Liver (tissue), 9 donors: ENCODE data around the gene LIMD2. TPM values are rescaled to one million over a fixed set of nuclear protein-coding genes. Genes with fewer than 3 reads are reported as not detected.

Experiments used
- DNase-seq: peaks from one replicate; pipeline ENCODE4 v3.0.0-alpha.2; 2017; ENCODE audit warnings: low spot score
- H3K27ac ChIP-seq, 2 donors: one replicate each; pipeline ENCODE4 v1.7.0; 2013; ENCODE audit warnings: inconsistent platforms in 2 of 2, low read length in 2 of 2, control low read depth in 1 of 2, low read depth in 1 of 2, mild to moderate bottlenecking in 1 of 2
- H3K27me3 ChIP-seq, 4 donors: one replicate each; pipeline versions ENCODE4 v1.6.1 to v1.7.0; 2013; ENCODE audit warnings: low read length in 3 of 4, inconsistent platforms in 1 of 4, mild to moderate bottlenecking in 1 of 4, moderate library complexity in 1 of 4; ENCODE audit not compliant: control insufficient read depth in 4 of 4, insufficient read depth in 4 of 4
- H3K36me3 ChIP-seq, 4 donors: one replicate each; pipeline versions ENCODE4 v1.6.1 to v1.7.0; 2013; ENCODE audit warnings: low read length in 3 of 4, mild to moderate bottlenecking in 3 of 4, low read depth in 1 of 4, moderate library complexity in 1 of 4; ENCODE audit not compliant: control insufficient read depth in 4 of 4, insufficient read depth in 3 of 4
- H3K4me1 ChIP-seq, 4 donors: one replicate each; pipeline versions ENCODE4 v1.6.1 to v1.7.0; 2013; ENCODE audit warnings: low read length in 3 of 4, mild to moderate bottlenecking in 3 of 4, moderate library complexity in 1 of 4; ENCODE audit not compliant: control insufficient read depth in 4 of 4, insufficient read depth in 4 of 4
- H3K4me3 ChIP-seq, 3 donors: one replicate each; pipeline versions ENCODE4 v1.6.1 to v1.7.0; 2013; ENCODE audit warnings: low read length in 3 of 3, control low read depth in 1 of 3, low read depth in 1 of 3, mild to moderate bottlenecking in 1 of 3
- H3K9ac ChIP-seq, 2 donors: one replicate each; pipeline ENCODE4 v1.7.0; 2013; ENCODE audit warnings: low read length in 2 of 2, mild to moderate bottlenecking in 2 of 2, moderate library complexity in 2 of 2, control low read depth in 1 of 2, low read depth in 1 of 2
- H3K9me3 ChIP-seq, 4 donors: one replicate each; pipeline versions ENCODE4 v1.6.1 to v1.7.0; 2013; ENCODE audit warnings: low read length in 3 of 4; ENCODE audit not compliant: control insufficient read depth in 4 of 4
- CTCF ChIP-seq: fragments of 150-350 bp; IDR thresholded peaks from 2 replicates; pipeline ENCODE4 v1.5.1; 2017; ENCODE audit warnings: improper control_type of control experiment, low read depth, low read length; ENCODE audit not compliant: missing input control
- FOXA1 ChIP-seq: IDR thresholded peaks from 2 replicates; pipeline ENCODE4 v1.6.1; 2016; ENCODE audit warnings: antibody characterized with exemption
- GABPA ChIP-seq, 2 donors: IDR thresholded peaks in 1 of 2; conservative IDR thresholded peaks in 1 of 2; 2 replicates each; pipeline ENCODE4 v1.6.1; 2016; ENCODE audit warnings: antibody characterized with exemption in 2 of 2, mild to moderate bottlenecking in 1 of 2, moderate library complexity in 1 of 2
- HNF4A ChIP-seq, 2 donors: conservative IDR thresholded peaks; 2 replicates each; pipeline ENCODE4 v1.6.1; 2016; ENCODE audit warnings: antibody characterized with exemption in 2 of 2, mild to moderate bottlenecking in 2 of 2
- HNF4G ChIP-seq: IDR thresholded peaks from 2 replicates; pipeline ENCODE4 v1.6.1; 2016; ENCODE audit warnings: antibody characterized with exemption
- JUND ChIP-seq, 2 donors: IDR thresholded peaks; 2 replicates each; pipeline ENCODE4 v1.6.1; 2016; ENCODE audit warnings: antibody characterized with exemption in 2 of 2
- MAX ChIP-seq: IDR thresholded peaks from 2 replicates; pipeline ENCODE4 v1.6.1; 2016; ENCODE audit warnings: antibody characterized with exemption
- NR2F2 ChIP-seq: IDR thresholded peaks from 2 replicates; pipeline ENCODE4 v1.6.1; 2016; ENCODE audit warnings: antibody characterized with exemption
- RAD21 ChIP-seq, 2 donors: IDR thresholded peaks; 2 replicates each; pipeline ENCODE4 v1.6.1; 2016; ENCODE audit warnings: antibody characterized with exemption in 2 of 2, mild to moderate bottlenecking in 2 of 2
- RXRA ChIP-seq, 2 donors: IDR thresholded peaks; 2 replicates each; pipeline ENCODE4 v1.6.1; 2017 to 2018; ENCODE audit warnings: antibody characterized with exemption in 2 of 2, mild to moderate bottlenecking in 1 of 2
- SP1 ChIP-seq: IDR thresholded peaks from 2 replicates; pipeline ENCODE4 v1.6.1; 2018; ENCODE audit warnings: antibody characterized with exemption, mild to moderate bottlenecking
- TAF1 ChIP-seq: conservative IDR thresholded peaks from 2 replicates; pipeline ENCODE4 v1.6.1; 2016; ENCODE audit warnings: antibody characterized with exemption, mild to moderate bottlenecking
- ZBTB33 ChIP-seq: IDR thresholded peaks from 2 replicates; pipeline ENCODE4 v1.6.1; 2016; ENCODE audit warnings: antibody characterized with exemption
- WGBS: extraction: QIAGEN DNeasy Blood & Tissue Kit; methylation state at CpG from one replicate; pipeline ENCODE4 v1.1.7; 2013; 5-methylcytosine and 5-hydroxymethylcytosine counted together
- polyA plus RNA-seq, 2 donors: library from polyadenylated mRNA; stranded (reverse) in 1 of 2; unstranded in 1 of 2; fragments of 200-250 nt in 1 of 2; fragments of >200 nt in 1 of 2; fragmentation: Nextera tagmentation in 1 of 2; extraction: Ambion mirVana in 1 of 2; gene quantifications; one replicate each; pipeline versions ENCODE4 v1.2.1 to v1.2.3, GENCODE V29; 2013 to 2015
- total RNA-seq, 2 donors: library from RNA; depleted of rRNA; stranded (reverse); fragments of >200 nt; gene quantifications; one replicate each; pipeline ENCODE4 v1.2.3, GENCODE V29; 2014
- donor health status: healthy.
- donor health status: healthy.
- donor health status: healthy.
- donor health status: healthy.
- donor health status: healthy.

The LIMD2 gene
- total and polyA plus RNA-seq, 4 donors = 5.9 to 24.2 (median 7.9) TPM

GRCh38 chr17:63703556-63704258 is 3.8 kb upstream of the LIMD2 start:
- Histone ChIP-seq H3K27ac (no peak overlapping the region), H3K36me3 (peaks cover 0 to 24% (median 7%) of the 10 kb centered on the region in 4 donors), H3K4me1 (peaks cover 6 to 10% (median 8%) of the 10 kb centered on the region in 4 donors), H3K27me3 (no peaks in the 10 kb centered on the region), H3K4me3 (no peak overlapping the region), H3K9me3 (no peaks in the 10 kb centered on the region), H3K9ac (no peak overlapping the region)
- 93% methylated on average over 16 of the region's 16 CpGs for WGBS
- no peak for TF ChIP-seq HNF4A (conservative IDR thresholded peaks at IDR 0.05)
- TF ChIP-seq RAD21 (IDR thresholded peaks at IDR 0.05) = no peak
- TF ChIP-seq ZBTB33 = no peak
- no peak for TF ChIP-seq MAX
- no peak for TF ChIP-seq JUND (IDR thresholded peaks at IDR 0.05)
- TF ChIP-seq TAF1 = no peak
- no peak for TF ChIP-seq CTCF
- TF ChIP-seq HNF4G = no peak
- TF ChIP-seq GABPA (IDR thresholded peaks at IDR 0.05 in 1 of 2, conservative IDR thresholded peaks at IDR 0.05 in 1 of 2) = no peak
- TF ChIP-seq NR2F2 = no peak
- TF ChIP-seq FOXA1 = no peak
- TF ChIP-seq SP1 = no peak
- no peak for TF ChIP-seq RXRA (IDR thresholded peaks at IDR 0.05)
- no peak for DNase-seq

GRCh38 chr17:63703029-63703428 is 3.1 kb upstream of the LIMD2 start:
- Histone ChIP-seq H3K27me3 (no peaks in the 10 kb centered on the region), H3K4me1 (peaks cover 11 to 17% (median 13%) of the 10 kb centered on the region in 4 donors), H3K9ac (no peak overlapping the region), H3K9me3 (no peaks in the 10 kb centered on the region), H3K27ac (peak overlapping the region in 1 of 2 donors; percentile 66), H3K4me3 (no peak overlapping the region), H3K36me3 (peaks cover 0 to 23% (median 6%) of the 10 kb centered on the region in 4 donors)
- DNase-seq = no peak
- no peak for TF ChIP-seq RXRA (IDR thresholded peaks at IDR 0.05)
- TF ChIP-seq TAF1 = no peak
- no peak for TF ChIP-seq ZBTB33
- TF ChIP-seq FOXA1 = no peak
- 92% methylated on average over 5 of the region's 5 CpGs for WGBS
